Testis (tissue), 2 donors: ENCODE results near the gene NUPR1.

Experiments used
- CTCF ChIP-seq, 3 experiments: fragments of 450-650 bp in 2 of 3; fragments of 200-600 bp in 1 of 3; sonication (generic) in 1 of 3; IDR thresholded peaks; one replicate each; pipeline ENCODE4 v1.5.1; 2016 to 2019; ENCODE audit warnings: antibody characterized with exemption in 3 of 3, mild to moderate bottlenecking in 2 of 3, moderate library complexity in 1 of 3
- POLR2A ChIP-seq: fragments of 450-650 bp; IDR thresholded peaks from one replicate; pipeline ENCODE4 v1.6.1; 2017; ENCODE audit warnings: antibody characterized with exemption, mild to moderate bottlenecking, moderate library complexity

DNA sequence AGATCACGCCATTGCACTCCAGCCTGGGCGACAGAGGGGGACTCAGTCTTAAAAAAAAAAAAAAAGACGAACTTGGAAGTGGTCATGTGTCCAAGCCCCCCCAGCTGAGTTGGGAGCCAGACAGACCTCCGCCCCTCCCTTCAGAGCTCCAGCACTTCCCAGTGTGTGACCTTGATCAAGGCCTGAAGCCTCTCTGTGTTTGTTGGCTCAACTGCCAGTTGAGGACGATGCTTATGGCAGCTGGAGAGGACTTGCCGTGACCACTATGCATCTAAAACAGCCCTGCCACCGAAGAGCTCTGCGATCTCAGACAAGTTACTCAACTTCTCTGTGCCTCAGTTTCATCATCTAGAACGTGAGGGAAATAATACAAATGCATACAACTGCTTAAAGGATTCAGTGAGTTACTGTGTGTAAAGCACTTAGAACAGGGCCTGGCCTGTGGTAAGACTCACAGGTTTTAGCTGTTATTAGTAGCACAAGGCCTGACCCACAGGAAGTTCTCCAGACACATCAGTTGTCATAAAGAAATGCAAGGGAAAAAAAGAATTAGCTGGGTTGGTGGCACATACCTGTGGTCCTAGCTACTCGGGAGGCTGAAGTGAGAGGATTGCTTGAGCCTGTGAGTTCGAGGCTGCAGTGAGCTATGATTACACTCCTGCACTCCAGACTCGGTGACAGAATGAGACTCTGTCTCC lies 25.1 kb downstream of the NUPR1 start:
- no peak for TF ChIP-seq POLR2A
- no peak for TF ChIP-seq CTCF (IDR thresholded peaks at IDR 0.05)
